Thyroid gland (tissue), 4 donors: ENCODE results near the gene MEAK7. TPM values are rescaled to one million over a fixed set of nuclear protein-coding genes. Genes with fewer than 3 reads are reported as not detected.
"Not testable (repeated sequence)": the region's sequence is repeated elsewhere in the genome, so short reads cannot be mapped to it uniquely, and the experiment has no call there.

ENCODE experiments used
- DNase-seq, 2 donors: peaks; one replicate each; pipeline ENCODE4 v3.0.0-alpha.2; 2019
- H3K27ac ChIP-seq, 3 donors: fragments of 200-600 bp; sonication (generic); 1 replicate in 2 of 3; 2 replicates in 1 of 3; pipeline ENCODE4 v1.5.1; 2016 to 2019; ENCODE audit warnings: mild to moderate bottlenecking in 1 of 3, moderate library complexity in 1 of 3
- H3K27me3 ChIP-seq: fragments of 200-600 bp; sonication (generic); one replicate; pipeline ENCODE4 v1.5.1; 2019
- H3K36me3 ChIP-seq, 2 donors: fragments of 200-600 bp; sonication (generic); one replicate each; pipeline ENCODE4 v1.5.1; 2016 to 2019
- H3K4me1 ChIP-seq, 2 donors: fragments of 200-600 bp; sonication (generic); one replicate each; pipeline ENCODE4 v1.5.1; 2017 to 2019
- H3K4me3 ChIP-seq, 3 donors: fragments of 200-600 bp; sonication (generic); replicated peaks in 1 of 3; 1 replicate in 2 of 3; 2 replicates in 1 of 3; pipeline ENCODE4 v1.5.1; 2016; ENCODE audit warnings: mild to moderate bottlenecking in 1 of 3
- H3K9me3 ChIP-seq: fragments of 200-600 bp; sonication (generic); one replicate; pipeline ENCODE4 v1.5.1; 2017
- CTCF ChIP-seq, 6 experiments: fragments of 200-600 bp in 3 of 6; fragments of 450-650 bp in 3 of 6; sonication (generic) in 3 of 6; IDR thresholded peaks; one replicate each; pipeline ENCODE4 v1.5.1; 2016 to 2019; ENCODE audit warnings: antibody characterized with exemption in 6 of 6, mild to moderate bottlenecking in 2 of 6, inconsistent platforms in 1 of 6, moderate library complexity in 1 of 6
- POLR2A ChIP-seq, 2 donors: fragments of 450-650 bp; IDR thresholded peaks; one replicate each; pipeline ENCODE4 v1.6.1; 2017; ENCODE audit warnings: antibody characterized with exemption in 2 of 2, mild to moderate bottlenecking in 2 of 2, moderate library complexity in 1 of 2
- WGBS, 2 donors: methylation state at CpG; one replicate each; pipeline ENCODE4 v1.1.5; 2017; 5-methylcytosine and 5-hydroxymethylcytosine counted together
- intact Hi-C: fragments of 100-400 bp; cut with DNase I; formaldehyde crosslinking; loops from one replicate; pipeline ENCODE4 v1.15.1; 2023
- total RNA-seq, 4 donors: library from RNA; depleted of rRNA; stranded (reverse); fragments of >200 nt; gene quantifications; one replicate each; pipeline ENCODE4 v1.2.3, GENCODE V29; 2016

The MEAK7 gene
- total RNA-seq, 4 donors from 2014 or later: 14.5 to 19.2 (median 16.3) TPM

GRCh38 chr16:84524346-84524920 is 20.0 kb upstream of the MEAK7 start:
- peaks cover 11 to 26% of the 10 kb centered on the region in 2 donors for H3K4me1 ChIP-seq
- no peaks in the 10 kb centered on the region for H3K36me3 ChIP-seq
- H3K4me3 ChIP-seq: no peak overlapping the region
- TF ChIP-seq CTCF (IDR thresholded peaks at IDR 0.05): no peak
- TF ChIP-seq POLR2A (IDR thresholded peaks at IDR 0.05): no peak
- DNase-seq: no peak
- no peaks in the 10 kb centered on the region for H3K9me3 ChIP-seq
- no peaks in the 10 kb centered on the region for H3K27me3 ChIP-seq
- no peak overlapping the region for H3K27ac ChIP-seq
- intact Hi-C loops: no loop called here
- WGBS, 2 donors: 89 to 92% methylated on average over 9 to 14 of the region's 14 CpGs

GRCh38 chr16:84521497-84521770 is 17.0 kb upstream of the MEAK7 start:
- intact Hi-C loops: no loop called here
- Histone ChIP-seq H3K27ac (peak overlapping the region in 1 of 3 donors; percentile 3), H3K4me1 (peaks cover 5 to 11% of the 10 kb centered on the region in 2 donors), H3K9me3 (no peaks in the 10 kb centered on the region), H3K27me3 (no peaks in the 10 kb centered on the region), H3K36me3 (no peaks in the 10 kb centered on the region), H3K4me3 (no peak overlapping the region)
- 46 to 78% methylated on average over 4 of the region's 4 CpGs for WGBS, 2 donors
- DNase-seq: no peak
- TF ChIP-seq POLR2A (IDR thresholded peaks at IDR 0.05): no peak
- TF ChIP-seq CTCF (IDR thresholded peaks at IDR 0.05): no peak

GRCh38 chr16:84520725-84521496 is 16.5 kb upstream of the MEAK7 start:
- no peaks in the 10 kb centered on the region for H3K27me3 ChIP-seq
- no peak overlapping the region for H3K4me3 ChIP-seq
- H3K27ac ChIP-seq: peak overlapping the region; percentile 3 to 21 (median 9)
- peak; percentile 80 to 90 for DNase-seq
- TF ChIP-seq POLR2A (IDR thresholded peaks at IDR 0.05): no peak
- TF ChIP-seq CTCF (IDR thresholded peaks at IDR 0.05): no peak
- 48 to 61% methylated on average over 17 of the region's 17 CpGs for WGBS, 2 donors
- peaks cover 4 to 11% of the 10 kb centered on the region in 2 donors for H3K4me1 ChIP-seq
- intact Hi-C loops: no loop called here
- no peaks in the 10 kb centered on the region for H3K36me3 ChIP-seq
- H3K9me3 ChIP-seq: no peaks in the 10 kb centered on the region

GRCh38 chr16:84519855-84520254 is 15.4 kb upstream of the MEAK7 start:
- H3K9me3 ChIP-seq: no peaks in the 10 kb centered on the region
- no peak overlapping the region for H3K4me3 ChIP-seq
- H3K4me1 ChIP-seq: peaks cover 4 to 7% of the 10 kb centered on the region in 2 donors
- H3K27me3 ChIP-seq: no peaks in the 10 kb centered on the region
- H3K36me3 ChIP-seq: no peaks in the 10 kb centered on the region
- no peak overlapping the region for H3K27ac ChIP-seq
- 68 to 69% methylated on average over 11 of the region's 11 CpGs for WGBS, 2 donors
- DNase-seq: no peak
- intact Hi-C loops: loop anchor here (10.0 kb wide), 1 partner anchor 445 kb away; no protein-coding TSS in a partner anchor
- TF ChIP-seq POLR2A (IDR thresholded peaks at IDR 0.05) (no peak), CTCF (IDR thresholded peaks at IDR 0.05) (no peak)

GRCh38 chr16:84518804-84519341 is 14.4 kb upstream of the MEAK7 start:
- H3K4me1 ChIP-seq: peaks cover 4 to 7% of the 10 kb centered on the region in 2 donors
- intact Hi-C loops: loop anchor here (10.0 kb wide), 1 partner anchor 446 kb away; no protein-coding TSS in a partner anchor
- no peaks in the 10 kb centered on the region for H3K9me3 ChIP-seq
- 90% methylated on average over 17 of the region's 17 CpGs for WGBS, 2 donors
- no peak overlapping the region for H3K4me3 ChIP-seq
- no peaks in the 10 kb centered on the region for H3K27me3 ChIP-seq
- H3K27ac ChIP-seq: no peak overlapping the region
- no peak for DNase-seq
- TF ChIP-seq POLR2A (IDR thresholded peaks at IDR 0.05): no peak
- no peak for TF ChIP-seq CTCF (IDR thresholded peaks at IDR 0.05)
- no peaks in the 10 kb centered on the region for H3K36me3 ChIP-seq

GRCh38 chr16:84518220-84518619 is 13.8 kb upstream of the MEAK7 start:
- H3K4me1 ChIP-seq, DNase-seq, H3K27me3 ChIP-seq, H3K9me3 ChIP-seq, H3K36me3 ChIP-seq, H3K4me3 ChIP-seq, H3K27ac ChIP-seq: not testable (repeated sequence)
- WGBS, 2 donors: 86 to 96% methylated on average over 3 of the region's 3 CpGs
- intact Hi-C loops: loop anchor here (10.0 kb wide), 1 partner anchor 447 kb away; no protein-coding TSS in a partner anchor
